ENCODE results near the gene NDUFA8. TPM values are rescaled to one million over a fixed set of nuclear protein-coding genes. Genes with fewer than 3 reads are reported as not detected.

NDUFA8 gene
- total RNA-seq, 4 donors from 2014 or later: 16.1 to 59.5 (median 40.3) TPM

GRCh38 chr9:122195875-122196274 is 36.3 kb upstream of the NDUFA8 start:
- 73 to 90% methylated on average over 4 of the region's 4 CpGs for WGBS, 2 donors (ENCODE audit: low coverage in 1 of 2)
- H3K27me3 ChIP-seq: no peaks in the 10 kb centered on the region
- no peak for DNase-seq
- in situ Hi-C loops (cut with MboI; ENCODE audit: low pct_ligation_motif_present in 1 of 4, low pct_unique_long_range_greater_than_20kb in 1 of 4, low sequenced_read_pairs in 3 of 4) (no loop called here), intact Hi-C loops (cut with DNase I; ENCODE audit: low total_unique reads) (no loop called here)
- no peaks in the 10 kb centered on the region for H3K36me3 ChIP-seq
- TF ChIP-seq CTCF (IDR thresholded peaks at IDR 0.05) (no peak), POLR2AphosphoS5 (IDR thresholded peaks at IDR 0.05) (no peak), POLR2A (IDR thresholded peaks at IDR 0.05) (no peak), EP300 (IDR thresholded peaks at IDR 0.05; ENCODE audit: low read depth) (no peak)
- H3K27ac ChIP-seq: no peak overlapping the region
- H3K4me1 ChIP-seq: peaks cover 0 to 6% (median 0%) of the 10 kb centered on the region in 4 donors
- H3K4me3 ChIP-seq: no peak overlapping the region
- H3K9me3 ChIP-seq: no peaks in the 10 kb centered on the region

- Histone ChIP-seq H3K36me3 (no peaks in the 10 kb centered on the region), H3K27ac (no peak overlapping the region), H3K4me3 (no peak overlapping the region), H3K4me1 (peaks cover 0 to 6% (median 0%) of the 10 kb centered on the region in 4 donors), H3K27me3 (no peaks in the 10 kb centered on the region), H3K9me3 (no peaks in the 10 kb centered on the region)
- in situ Hi-C loops (cut with MboI; ENCODE audit: low pct_ligation_motif_present in 1 of 4, low pct_unique_long_range_greater_than_20kb in 1 of 4, low sequenced_read_pairs in 3 of 4) (no loop called here), intact Hi-C loops (cut with DNase I; ENCODE audit: low total_unique reads) (no loop called here)
- 76 to 85% methylated on average over 4 to 6 of the region's 6 CpGs for WGBS, 2 donors (ENCODE audit: low coverage in 1 of 2)
- TF ChIP-seq EP300 (IDR thresholded peaks at IDR 0.05; ENCODE audit: low read depth) (no peak), POLR2A (IDR thresholded peaks at IDR 0.05) (no peak), POLR2AphosphoS5 (IDR thresholded peaks at IDR 0.05) (no peak), CTCF (IDR thresholded peaks at IDR 0.05) (no peak)
- no peak for DNase-seq
Measured at GRCh38 chr9:122193651-122194050, 34.1 kb upstream of the NDUFA8 start.

GRCh38 chr9:122192914-122193525 is 33.4 kb upstream of the NDUFA8 start:
- intact Hi-C loops (cut with DNase I; ENCODE audit: low total_unique reads): no loop called here
- Histone ChIP-seq H3K4me1 (peaks cover 0 to 6% (median 0%) of the 10 kb centered on the region in 4 donors), H3K9me3 (no peaks in the 10 kb centered on the region), H3K27me3 (no peaks in the 10 kb centered on the region), H3K27ac (no peak overlapping the region), H3K4me3 (no peak overlapping the region), H3K36me3 (no peaks in the 10 kb centered on the region)
- DNase-seq: no peak
- TF ChIP-seq POLR2AphosphoS5 (IDR thresholded peaks at IDR 0.05): no peak
- TF ChIP-seq CTCF (IDR thresholded peaks at IDR 0.05): no peak
- TF ChIP-seq POLR2A (IDR thresholded peaks at IDR 0.05): no peak
- TF ChIP-seq EP300 (IDR thresholded peaks at IDR 0.05; ENCODE audit: low read depth): no peak
- in situ Hi-C loops (cut with MboI; ENCODE audit: low pct_ligation_motif_present in 1 of 4, low pct_unique_long_range_greater_than_20kb in 1 of 4, low sequenced_read_pairs in 3 of 4): no loop called here
- 84 to 93% methylated on average over 3 to 16 of the region's 16 CpGs for WGBS, 2 donors (ENCODE audit: low coverage in 1 of 2)

GRCh38 chr9:122192261-122192875 is 32.8 kb upstream of the NDUFA8 start:
- Histone ChIP-seq H3K27me3 (no peaks in the 10 kb centered on the region), H3K9me3 (no peaks in the 10 kb centered on the region), H3K27ac (no peak overlapping the region), H3K36me3 (no peaks in the 10 kb centered on the region), H3K4me1 (peaks cover 0 to 2% (median 0%) of the 10 kb centered on the region in 4 donors), H3K4me3 (no peak overlapping the region)
- WGBS, 2 donors (ENCODE audit: low coverage in 1 of 2): 74% methylated on average over 5 of the region's 5 CpGs; no CpG with 5 or more reads in 1 of the 2 donors
- in situ Hi-C loops (cut with MboI; ENCODE audit: low pct_ligation_motif_present in 1 of 4, low pct_unique_long_range_greater_than_20kb in 1 of 4, low sequenced_read_pairs in 3 of 4): no loop called here
- intact Hi-C loops (cut with DNase I; ENCODE audit: low total_unique reads): no loop called here
- no peak for TF ChIP-seq POLR2A (IDR thresholded peaks at IDR 0.05)
- no peak for TF ChIP-seq CTCF (IDR thresholded peaks at IDR 0.05)
- TF ChIP-seq POLR2AphosphoS5 (IDR thresholded peaks at IDR 0.05): no peak
- TF ChIP-seq EP300 (IDR thresholded peaks at IDR 0.05; ENCODE audit: low read depth): no peak
- DNase-seq: no peak

Measured in transverse colon (tissue), 4 donors.